HepG2 (cell line): ENCODE results near the gene DENND1C. TPM values are rescaled to one million over a fixed set of nuclear protein-coding genes. Genes with fewer than 3 reads are reported as not detected.
A peak's percentile ranks its signal among the peaks of the same experiment; 100 is the strongest.

Source experiments
- CBX5 ChIP-seq: sonication (generic); formaldehyde crosslinking; IDR thresholded peaks from 2 replicates; pipeline ENCODE4 v1.4.0; 2020; ENCODE audit warnings: missing genetic modification reagents, borderline replicate concordance
- DMAP1 ChIP-seq: IDR thresholded peaks from 2 replicates; pipeline ENCODE4 v1.6.1; 2016
- KDM4B ChIP-seq: sonication (generic); formaldehyde crosslinking; IDR thresholded peaks from 2 replicates; pipeline ENCODE4 v1.4.0; 2020; ENCODE audit warnings: missing genetic modification reagents
- MED1 ChIP-seq: sonication (generic); formaldehyde crosslinking; IDR thresholded peaks from 2 replicates; pipeline ENCODE4 v1.4.0; 2020; ENCODE audit warnings: missing genetic modification reagents
- NFIB ChIP-seq: sonication (generic); formaldehyde crosslinking; IDR thresholded peaks from 2 replicates; pipeline ENCODE4 v1.9.0; 2021; ENCODE audit warnings: missing genetic modification reagents, mild to moderate bottlenecking, borderline replicate concordance
- NR2F2 ChIP-seq: IDR thresholded peaks from 2 replicates; pipeline ENCODE4 v1.6.1; 2012; ENCODE audit warnings: low read depth, inconsistent platforms, borderline replicate concordance
- SKI ChIP-seq: fragments of 450-650 bp; IDR thresholded peaks from one replicate; pipeline ENCODE4 v1.6.1; 2018; ENCODE audit warnings: mild to moderate bottlenecking; ENCODE audit not compliant: partially characterized antibody
- ZNF263 ChIP-seq: sonication (generic); formaldehyde crosslinking; IDR thresholded peaks from 2 replicates; pipeline ENCODE4 v1.4.0; 2020; ENCODE audit warnings: missing genetic modification reagents
- ZNF317 ChIP-seq: sonication (generic); formaldehyde crosslinking; IDR thresholded peaks from 2 replicates; pipeline ENCODE4 v1.5.0; 2020; ENCODE audit warnings: mild to moderate bottlenecking, missing genetic modification reagents
- ZNF569 ChIP-seq: sonication (generic); formaldehyde crosslinking; IDR thresholded peaks from 2 replicates; pipeline ENCODE4 v1.5.0; 2020; ENCODE audit warnings: mild to moderate bottlenecking, missing genetic modification reagents, moderate library complexity, borderline replicate concordance
- ZSCAN30 ChIP-seq: sonication (generic); formaldehyde crosslinking; IDR thresholded peaks from 2 replicates; pipeline ENCODE4 v1.5.0; 2020; ENCODE audit warnings: mild to moderate bottlenecking, missing genetic modification reagents
- polyA plus RNA-seq, 8 experiments: library from polyadenylated mRNA; depleted of rRNA in 3 of 8; stranded (reverse) in 7 of 8; unstranded in 1 of 8; fragments of >200 nt; fragmentation: Illumina TruSeq in 4 of 8; extraction: Trizol in 4 of 8; gene quantifications; 2 replicates each; pipeline versions ENCODE4 v1.2.1 to v1.2.3, GENCODE V29; 2011 to 2016; ENCODE audit warnings: low read depth in 4 of 8, missing spikeins in 1 of 8, mixed read lengths in 1 of 8; ENCODE audit not compliant: insufficient read depth in 1 of 8
- total RNA-seq, 5 experiments: library from RNA; depleted of rRNA; stranded (reverse); fragments of >200 nt; fragmentation: Illumina TruSeq; extraction: Trizol; gene quantifications; 2 replicates each; pipeline ENCODE4 v1.2.3, GENCODE V29; 2016; ENCODE audit warnings: low read depth in 1 of 5
- TF ChIP-seq, protein P1 (sequence below): sonication (generic); formaldehyde crosslinking; IDR thresholded peaks from 2 replicates; pipeline ENCODE4 v1.4.0; 2020; ENCODE audit warnings: mild to moderate bottlenecking, missing genetic modification reagents, borderline replicate concordance
- TF ChIP-seq, protein P2 (sequence below): IDR thresholded peaks from 2 replicates; pipeline ENCODE4 v1.6.1; 2012; ENCODE audit warnings: low read length, improper control_type of control experiment
- TF ChIP-seq, protein P3 (sequence below): sonication (generic); formaldehyde crosslinking; IDR thresholded peaks from 2 replicates; pipeline ENCODE4 v1.8.1; 2023; ENCODE audit warnings: mild to moderate bottlenecking, missing genetic modification reagents
- TF ChIP-seq, protein P4 (sequence below): IDR thresholded peaks from 2 replicates; pipeline ENCODE4 v1.4.0; 2020; ENCODE audit warnings: mild to moderate bottlenecking, missing genetic modification reagents

DENND1C gene
- total and polyA plus RNA-seq, 2 of the 13 experiments (the other 11 are each of a cell fraction or from before 2014, with no cell fraction given): 0.04 to 0.73 TPM

DNA sequence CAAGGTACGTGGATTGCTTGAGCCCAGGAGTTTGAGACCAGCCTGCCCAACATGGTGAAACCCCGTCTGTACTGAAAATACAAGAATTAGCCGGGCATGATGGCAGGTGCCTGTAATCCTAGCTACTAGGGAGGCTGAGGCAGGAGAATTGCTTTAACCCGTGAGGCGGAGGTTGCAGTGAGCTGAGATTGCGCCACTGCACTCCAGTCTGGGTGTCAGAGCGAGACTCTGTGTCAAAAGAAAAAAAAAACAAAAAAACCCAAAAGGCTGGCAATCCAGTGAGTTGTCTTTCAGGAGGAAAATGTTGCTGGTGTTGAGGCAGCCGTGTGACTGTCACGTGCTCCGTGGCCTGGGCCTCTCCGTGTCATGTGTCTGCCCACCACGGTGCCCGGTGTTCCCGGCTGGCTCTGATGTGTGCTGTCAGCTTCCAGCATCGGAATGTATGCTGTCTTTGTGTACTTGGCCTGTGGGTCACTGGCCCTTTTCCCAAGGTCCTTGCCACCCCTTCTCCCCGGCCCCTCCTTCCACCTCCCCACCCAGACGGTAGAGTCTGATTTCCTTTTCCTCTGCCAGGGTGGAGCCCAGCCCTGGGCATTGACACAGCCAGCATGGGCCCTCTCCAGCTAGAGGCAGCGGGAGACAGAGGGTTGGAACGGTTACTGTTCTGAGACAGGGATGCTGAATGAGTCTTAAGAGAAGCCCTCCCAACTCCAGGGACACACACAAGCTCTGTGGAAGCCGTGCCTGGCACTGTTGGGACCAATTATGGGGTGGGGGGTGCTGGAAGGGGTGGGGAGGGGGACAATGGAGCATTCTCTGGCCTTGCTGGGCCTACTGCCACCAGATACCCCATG, 27.8 kb upstream of the DENND1C start (continued):
- TF ChIP-seq ZNF569 (no peak), SKI (peak; percentile 68), ZNF263 (CRISPR knock-in tag) (no peak), CBX5 (CRISPR knock-in tag) (no peak; the same call in 1 of the 2 replicates), ZNF317 (CRISPR knock-in tag) (no peak; the same call in 1 of the 2 replicates), DMAP1 (CRISPR knock-in tag) (no peak), ZSCAN30 (CRISPR knock-in tag) (no peak), NFIB (CRISPR knock-in tag) (no peak), KDM4B (CRISPR knock-in tag) (no peak), NR2F2 (peak; percentile 23; the same call in 1 of the 2 replicates), MED1 (CRISPR knock-in tag) (peak; percentile 69)
- TF ChIP-seq, protein P1, sequence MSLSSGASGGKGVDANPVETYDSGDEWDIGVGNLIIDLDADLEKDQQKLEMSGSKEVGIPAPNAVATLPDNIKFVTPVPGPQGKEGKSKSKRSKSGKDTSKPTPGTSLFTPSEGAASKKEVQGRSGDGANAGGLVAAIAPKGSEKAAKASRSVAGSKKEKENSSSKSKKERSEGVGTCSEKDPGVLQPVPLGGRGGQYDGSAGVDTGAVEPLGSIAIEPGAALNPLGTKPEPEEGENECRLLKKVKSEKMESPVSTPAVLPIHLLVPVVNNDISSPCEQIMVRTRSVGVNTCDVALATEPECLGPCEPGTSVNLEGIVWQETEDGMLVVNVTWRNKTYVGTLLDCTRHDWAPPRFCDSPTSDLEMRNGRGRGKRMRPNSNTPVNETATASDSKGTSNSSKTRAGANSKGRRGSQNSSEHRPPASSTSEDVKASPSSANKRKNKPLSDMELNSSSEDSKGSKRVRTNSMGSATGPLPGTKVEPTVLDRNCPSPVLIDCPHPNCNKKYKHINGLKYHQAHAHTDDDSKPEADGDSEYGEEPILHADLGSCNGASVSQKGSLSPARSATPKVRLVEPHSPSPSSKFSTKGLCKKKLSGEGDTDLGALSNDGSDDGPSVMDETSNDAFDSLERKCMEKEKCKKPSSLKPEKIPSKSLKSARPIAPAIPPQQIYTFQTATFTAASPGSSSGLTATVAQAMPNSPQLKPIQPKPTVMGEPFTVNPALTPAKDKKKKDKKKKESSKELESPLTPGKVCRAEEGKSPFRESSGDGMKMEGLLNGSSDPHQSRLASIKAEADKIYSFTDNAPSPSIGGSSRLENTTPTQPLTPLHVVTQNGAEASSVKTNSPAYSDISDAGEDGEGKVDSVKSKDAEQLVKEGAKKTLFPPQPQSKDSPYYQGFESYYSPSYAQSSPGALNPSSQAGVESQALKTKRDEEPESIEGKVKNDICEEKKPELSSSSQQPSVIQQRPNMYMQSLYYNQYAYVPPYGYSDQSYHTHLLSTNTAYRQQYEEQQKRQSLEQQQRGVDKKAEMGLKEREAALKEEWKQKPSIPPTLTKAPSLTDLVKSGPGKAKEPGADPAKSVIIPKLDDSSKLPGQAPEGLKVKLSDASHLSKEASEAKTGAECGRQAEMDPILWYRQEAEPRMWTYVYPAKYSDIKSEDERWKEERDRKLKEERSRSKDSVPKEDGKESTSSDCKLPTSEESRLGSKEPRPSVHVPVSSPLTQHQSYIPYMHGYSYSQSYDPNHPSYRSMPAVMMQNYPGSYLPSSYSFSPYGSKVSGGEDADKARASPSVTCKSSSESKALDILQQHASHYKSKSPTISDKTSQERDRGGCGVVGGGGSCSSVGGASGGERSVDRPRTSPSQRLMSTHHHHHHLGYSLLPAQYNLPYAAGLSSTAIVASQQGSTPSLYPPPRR (CRISPR knock-in tag): peak; percentile 25; the same call in 1 of the 2 replicates
- TF ChIP-seq, protein P2, sequence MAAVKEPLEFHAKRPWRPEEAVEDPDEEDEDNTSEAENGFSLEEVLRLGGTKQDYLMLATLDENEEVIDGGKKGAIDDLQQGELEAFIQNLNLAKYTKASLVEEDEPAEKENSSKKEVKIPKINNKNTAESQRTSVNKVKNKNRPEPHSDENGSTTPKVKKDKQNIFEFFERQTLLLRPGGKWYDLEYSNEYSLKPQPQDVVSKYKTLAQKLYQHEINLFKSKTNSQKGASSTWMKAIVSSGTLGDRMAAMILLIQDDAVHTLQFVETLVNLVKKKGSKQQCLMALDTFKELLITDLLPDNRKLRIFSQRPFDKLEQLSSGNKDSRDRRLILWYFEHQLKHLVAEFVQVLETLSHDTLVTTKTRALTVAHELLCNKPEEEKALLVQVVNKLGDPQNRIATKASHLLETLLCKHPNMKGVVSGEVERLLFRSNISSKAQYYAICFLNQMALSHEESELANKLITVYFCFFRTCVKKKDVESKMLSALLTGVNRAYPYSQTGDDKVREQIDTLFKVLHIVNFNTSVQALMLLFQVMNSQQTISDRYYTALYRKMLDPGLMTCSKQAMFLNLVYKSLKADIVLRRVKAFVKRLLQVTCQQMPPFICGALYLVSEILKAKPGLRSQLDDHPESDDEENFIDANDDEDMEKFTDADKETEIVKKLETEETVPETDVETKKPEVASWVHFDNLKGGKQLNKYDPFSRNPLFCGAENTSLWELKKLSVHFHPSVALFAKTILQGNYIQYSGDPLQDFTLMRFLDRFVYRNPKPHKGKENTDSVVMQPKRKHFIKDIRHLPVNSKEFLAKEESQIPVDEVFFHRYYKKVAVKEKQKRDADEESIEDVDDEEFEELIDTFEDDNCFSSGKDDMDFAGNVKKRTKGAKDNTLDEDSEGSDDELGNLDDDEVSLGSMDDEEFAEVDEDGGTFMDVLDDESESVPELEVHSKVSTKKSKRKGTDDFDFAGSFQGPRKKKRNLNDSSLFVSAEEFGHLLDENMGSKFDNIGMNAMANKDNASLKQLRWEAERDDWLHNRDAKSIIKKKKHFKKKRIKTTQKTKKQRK: no peak
- TF ChIP-seq, protein P3, sequence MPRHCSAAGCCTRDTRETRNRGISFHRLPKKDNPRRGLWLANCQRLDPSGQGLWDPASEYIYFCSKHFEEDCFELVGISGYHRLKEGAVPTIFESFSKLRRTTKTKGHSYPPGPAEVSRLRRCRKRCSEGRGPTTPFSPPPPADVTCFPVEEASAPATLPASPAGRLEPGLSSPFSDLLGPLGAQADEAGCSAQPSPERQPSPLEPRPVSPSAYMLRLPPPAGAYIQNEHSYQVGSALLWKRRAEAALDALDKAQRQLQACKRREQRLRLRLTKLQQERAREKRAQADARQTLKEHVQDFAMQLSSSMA (CRISPR knock-in tag): no peak
- TF ChIP-seq, protein P4, sequence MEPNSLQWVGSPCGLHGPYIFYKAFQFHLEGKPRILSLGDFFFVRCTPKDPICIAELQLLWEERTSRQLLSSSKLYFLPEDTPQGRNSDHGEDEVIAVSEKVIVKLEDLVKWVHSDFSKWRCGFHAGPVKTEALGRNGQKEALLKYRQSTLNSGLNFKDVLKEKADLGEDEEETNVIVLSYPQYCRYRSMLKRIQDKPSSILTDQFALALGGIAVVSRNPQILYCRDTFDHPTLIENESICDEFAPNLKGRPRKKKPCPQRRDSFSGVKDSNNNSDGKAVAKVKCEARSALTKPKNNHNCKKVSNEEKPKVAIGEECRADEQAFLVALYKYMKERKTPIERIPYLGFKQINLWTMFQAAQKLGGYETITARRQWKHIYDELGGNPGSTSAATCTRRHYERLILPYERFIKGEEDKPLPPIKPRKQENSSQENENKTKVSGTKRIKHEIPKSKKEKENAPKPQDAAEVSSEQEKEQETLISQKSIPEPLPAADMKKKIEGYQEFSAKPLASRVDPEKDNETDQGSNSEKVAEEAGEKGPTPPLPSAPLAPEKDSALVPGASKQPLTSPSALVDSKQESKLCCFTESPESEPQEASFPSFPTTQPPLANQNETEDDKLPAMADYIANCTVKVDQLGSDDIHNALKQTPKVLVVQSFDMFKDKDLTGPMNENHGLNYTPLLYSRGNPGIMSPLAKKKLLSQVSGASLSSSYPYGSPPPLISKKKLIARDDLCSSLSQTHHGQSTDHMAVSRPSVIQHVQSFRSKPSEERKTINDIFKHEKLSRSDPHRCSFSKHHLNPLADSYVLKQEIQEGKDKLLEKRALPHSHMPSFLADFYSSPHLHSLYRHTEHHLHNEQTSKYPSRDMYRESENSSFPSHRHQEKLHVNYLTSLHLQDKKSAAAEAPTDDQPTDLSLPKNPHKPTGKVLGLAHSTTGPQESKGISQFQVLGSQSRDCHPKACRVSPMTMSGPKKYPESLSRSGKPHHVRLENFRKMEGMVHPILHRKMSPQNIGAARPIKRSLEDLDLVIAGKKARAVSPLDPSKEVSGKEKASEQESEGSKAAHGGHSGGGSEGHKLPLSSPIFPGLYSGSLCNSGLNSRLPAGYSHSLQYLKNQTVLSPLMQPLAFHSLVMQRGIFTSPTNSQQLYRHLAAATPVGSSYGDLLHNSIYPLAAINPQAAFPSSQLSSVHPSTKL (CRISPR knock-in tag): peak; percentile 85
